Measurements from ENCODE around the gene OR5J2. TPM values are rescaled to one million over a fixed set of nuclear protein-coding genes. Genes with fewer than 3 reads are reported as not detected.

OR5J2 gene
- not detected in 2 replicates for total RNA-seq

GRCh38 chr11:56176318-56176717 is at the start of gene OR5J2:
TSS of gene OR5J2 (plus strand) at chr11:56176618. CDS start at chr11:56176618, 0 bp downstream.

GRCh38 chr11:56140151-56140661 is 36.2 kb upstream of the OR5J2 start, which contains the start of gene OR8J3:
TSS of gene OR8J3 (minus strand) at chr11:56140201. CDS start at chr11:56137718, 2,483 bp downstream.

GRCh38 chr11:56160217-56160616 is 16.2 kb upstream of the OR5J2 start, which contains the start of gene OR8K5:
TSS of gene OR8K5 (minus strand) at chr11:56160317. CDS start at chr11:56160317, 0 bp downstream.

Other genes with a start within 250 kb of the OR5J2 start
- not detected in 2 replicates for gene OR5I1, start 240.2 kb upstream of the OR5J2 start, total RNA-seq
- gene OR10AG1, start 206.7 kb upstream of the OR5J2 start, total RNA-seq = not detected in 2 replicates
- gene OR5F1, start 182.0 kb upstream of the OR5J2 start, total RNA-seq = not detected in 2 replicates
- not detected in 2 replicates for gene OR5AS1, start 149.0 kb upstream of the OR5J2 start, total RNA-seq
- not detected in 2 replicates for gene OR8I2, start 83.3 kb upstream of the OR5J2 start, total RNA-seq
- not detected in 2 replicates for gene OR8H2, start 72.9 kb upstream of the OR5J2 start, total RNA-seq
- not detected in 2 replicates for gene OR8H3, start 54.2 kb upstream of the OR5J2 start, total RNA-seq
- not detected in 2 replicates for gene OR8J3, start 36.4 kb upstream of the OR5J2 start, total RNA-seq
- gene OR8K5, start 16.3 kb upstream of the OR5J2 start, total RNA-seq = not detected in 2 replicates
- gene OR5T2, start 57.6 kb downstream of the OR5J2 start, total RNA-seq = not detected in 2 replicates
- gene OR5T3, start 75.6 kb downstream of the OR5J2 start, total RNA-seq = not detected in 2 replicates
- not detected in 2 replicates for gene OR5T1, start 97.5 kb downstream of the OR5J2 start, total RNA-seq
- gene OR8H1, start 115.6 kb downstream of the OR5J2 start, total RNA-seq = not detected in 2 replicates
- not detected in 2 replicates for gene OR8K3, start 138.5 kb downstream of the OR5J2 start, total RNA-seq
- not detected in 2 replicates for gene OR8K1, start 169.4 kb downstream of the OR5J2 start, total RNA-seq
- not detected in 2 replicates for gene OR8J1, start 177.7 kb downstream of the OR5J2 start, total RNA-seq
- gene OR8U1, start 199.0 kb downstream of the OR5J2 start, total RNA-seq = not detected in 2 replicates
- not detected in 2 replicates for gene OR5AL1, start 236.1 kb downstream of the OR5J2 start, total RNA-seq